GM23338 (cell line): ENCODE data around the gene GSTK1. TPM values are rescaled to one million over a fixed set of nuclear protein-coding genes. Genes with fewer than 3 reads are reported as not detected.

ENCODE experiments used
- ATAC-seq: fragments of 200-7000 bp; cut with Tn5 transposase; 3 replicates; pipeline ENCODE4 v1.9.1; 2020
- DNase-seq: peaks from one replicate; pipeline ENCODE4 v3.0.0-alpha.2; 2015; ENCODE audit warnings: low spot score
- H2AFZ ChIP-seq: fragments of 200-600 bp; sonication (generic); 2 replicates; pipeline ENCODE4 v1.8.0; 2016; ENCODE audit warnings: antibody characterized with exemption, mild to moderate bottlenecking, moderate library complexity
- H3F3A ChIP-seq: fragments of 200-600 bp; sonication (generic); replicated peaks from 2 replicates; pipeline ENCODE4 v1.8.0; 2017; ENCODE audit warnings: antibody characterized with exemption, mixed run types, low read depth
- H3K27ac ChIP-seq: fragments of 200-600 bp; sonication (generic); 2 replicates; pipeline ENCODE4 v1.6.1; 2016; ENCODE audit warnings: low read depth
- H3K27me3 ChIP-seq: fragments of 200-600 bp; sonication (generic); 2 replicates; pipeline ENCODE4 v1.8.0; 2016; ENCODE audit warnings: mild to moderate bottlenecking, mixed run types, moderate library complexity; ENCODE audit not compliant: insufficient read depth
- H3K36me3 ChIP-seq: fragments of 200-600 bp; sonication (generic); 2 replicates; pipeline ENCODE4 v1.8.0; 2016; ENCODE audit warnings: mild to moderate bottlenecking; ENCODE audit not compliant: insufficient read depth
- H3K4me1 ChIP-seq: fragments of 200-600 bp; sonication (generic); 2 replicates; pipeline ENCODE4 v1.8.0; 2016; ENCODE audit warnings: mild to moderate bottlenecking, moderate library complexity; ENCODE audit not compliant: insufficient read depth
- H3K4me2 ChIP-seq: fragments of 200-600 bp; sonication (generic); 2 replicates; pipeline ENCODE4 v1.7.1; 2017; ENCODE audit warnings: mixed run types
- H3K4me3 ChIP-seq: fragments of 200-600 bp; sonication (generic); 2 replicates; pipeline ENCODE4 v1.6.1; 2016; ENCODE audit warnings: mixed run types
- H3K79me2 ChIP-seq: fragments of 200-600 bp; sonication (generic); replicated peaks from 2 replicates; pipeline ENCODE4 v1.8.0; 2017; ENCODE audit warnings: mild to moderate bottlenecking; ENCODE audit not compliant: insufficient read depth
- H3K9me2 ChIP-seq: fragments of 200-600 bp; sonication (generic); 2 replicates; pipeline ENCODE4 v1.8.0; 2017; ENCODE audit not compliant: insufficient read depth
- H4K20me1 ChIP-seq: fragments of 200-600 bp; sonication (generic); replicated peaks from 2 replicates; pipeline ENCODE4 v1.8.0; 2017; ENCODE audit warnings: mild to moderate bottlenecking; ENCODE audit not compliant: insufficient read depth
- H3K27ac Mint-ChIP-seq: 2 replicates; pipeline ENCODE4 v1.8.0; 2020; ENCODE audit warnings: inconsistent platforms, mild to moderate bottlenecking, moderate library complexity, mixed read lengths
- H3K27me3 Mint-ChIP-seq: 3 replicates; pipeline ENCODE4 v1.8.0; 2022; ENCODE audit warnings: low read depth, mild to moderate bottlenecking, moderate library complexity, mixed read lengths, inconsistent platforms; ENCODE audit not compliant: insufficient read depth, poor library complexity
- H3K36me3 Mint-ChIP-seq: 3 replicates; pipeline ENCODE4 v1.8.0; 2021; ENCODE audit warnings: low read depth, mild to moderate bottlenecking, inconsistent platforms, moderate library complexity, mixed read lengths
- H3K4me1 Mint-ChIP-seq: 3 replicates; pipeline ENCODE4 v1.8.0; 2020; ENCODE audit warnings: mild to moderate bottlenecking, inconsistent platforms, mixed read lengths
- H3K4me3 Mint-ChIP-seq: 3 replicates; pipeline ENCODE4 v1.8.0; 2021; ENCODE audit warnings: moderate library complexity, mild to moderate bottlenecking, inconsistent platforms, mixed read lengths
- H3K9me3 Mint-ChIP-seq: 3 replicates; pipeline ENCODE4 v1.8.0; 2020; ENCODE audit warnings: moderate library complexity, mild to moderate bottlenecking, inconsistent platforms, mixed read lengths
- CREB1 ChIP-seq: fragments of 250-450 bp; sonication (Bioruptor Pico); IDR thresholded peaks from 2 replicates; pipeline ENCODE4 v1.5.0; 2020; ENCODE audit warnings: low read depth, mild to moderate bottlenecking, moderate library complexity
- CTCF ChIP-seq, 2 experiments: fragments of 200-600 bp in 1 of 2; sonication (generic) in 1 of 2; conservative IDR thresholded peaks; 2 replicates each; pipeline versions ENCODE4 v1.5.1 to v1.6.1; 2016 to 2017; ENCODE audit warnings: antibody characterized with exemption in 2 of 2, low read depth in 2 of 2, mild to moderate bottlenecking in 2 of 2, moderate library complexity in 1 of 2
- EZH2 ChIP-seq: fragments of 200-600 bp; sonication (generic); IDR thresholded peaks from one replicate; pipeline ENCODE4 v1.8.0; 2017; ENCODE audit warnings: antibody characterized with exemption, mild to moderate bottlenecking, low read depth; ENCODE audit not compliant: unreplicated experiment
- EZH2phosphoT487 ChIP-seq: fragments of 200-600 bp; sonication (generic); IDR thresholded peaks from one replicate; pipeline ENCODE4 v1.8.1; 2018; ENCODE audit warnings: antibody characterized with exemption; ENCODE audit not compliant: unreplicated experiment
- JUNB ChIP-seq: IDR thresholded peaks from one replicate; pipeline ENCODE4 v1.6.1; 2016; ENCODE audit warnings: antibody characterized with exemption; ENCODE audit not compliant: unreplicated experiment
- NANOG ChIP-seq: IDR thresholded peaks from 2 replicates; pipeline ENCODE4 v1.6.1; 2016; ENCODE audit warnings: antibody characterized with exemption, borderline replicate concordance
- POLR2AphosphoS5 ChIP-seq: IDR thresholded peaks from 2 replicates; pipeline ENCODE4 v1.6.1; 2016; ENCODE audit warnings: antibody characterized with exemption, low read depth
- STAT1 ChIP-seq: IDR thresholded peaks from one replicate; pipeline ENCODE4 v1.6.1; 2016; ENCODE audit warnings: antibody characterized with exemption; ENCODE audit not compliant: unreplicated experiment
- ZNF114 ChIP-seq: fragments of 250-450 bp; sonication (Bioruptor Pico); IDR thresholded peaks from 2 replicates; pipeline ENCODE4 v1.5.0; 2020; ENCODE audit warnings: mild to moderate bottlenecking, moderate library complexity
- ZNF331 ChIP-seq: fragments of 250-450 bp; sonication (Bioruptor Pico); IDR thresholded peaks from 2 replicates; pipeline ENCODE4 v1.5.0; 2020; ENCODE audit warnings: low read depth, mild to moderate bottlenecking, moderate library complexity
- ZNF462 ChIP-seq: fragments of 250-450 bp; sonication (Bioruptor Pico); IDR thresholded peaks from 2 replicates; pipeline ENCODE4 v1.5.0; 2020; ENCODE audit warnings: mild to moderate bottlenecking, moderate library complexity
- polyA plus RNA-seq: library from polyadenylated mRNA; unstranded; fragments of >200 nt; fragmentation: Nextera tagmentation; extraction: Ambion mirVana; gene quantifications from 2 replicates; pipeline ENCODE4 v1.2.1, GENCODE V29; 2016
- total RNA-seq: library from RNA; depleted of rRNA; stranded (reverse); fragments of >200 nt; shearing (Covaris generic); gene quantifications from 2 replicates; pipeline ENCODE4 v1.2.3, GENCODE V29; 2014
- TF ChIP-seq, protein P1 (sequence below): IDR thresholded peaks from one replicate; pipeline ENCODE4 v1.6.1; 2018; ENCODE audit warnings: antibody characterized with exemption; ENCODE audit not compliant: unreplicated experiment
- TF ChIP-seq, protein P2 (sequence below): IDR thresholded peaks from 2 replicates; pipeline ENCODE4 v1.6.1; 2016; ENCODE audit warnings: antibody characterized with exemption

The GSTK1 gene
- total and polyA plus RNA-seq, 2 experiments from 2014 or later = 26.4 to 27.5 TPM

GRCh38 chr7:143225047-143225446 lies 38.2 kb upstream of the GSTK1 start:
- Mint-ChIP-seq H3K9me3 (no peaks in the 10 kb centered on the region), H3K27me3 (no peaks in the 10 kb centered on the region), H3K4me3 (no peak overlapping the region), H3K4me1 (peaks cover 9% of the 10 kb centered on the region; the same call in 2 of the 3 replicates), H3K36me3 (no peaks in the 10 kb centered on the region), H3K27ac (no peak overlapping the region)
- no peak overlapping the region for H3K27ac ChIP-seq
- ATAC-seq (no peak), DNase-seq (no peak)
- no peaks in the 10 kb centered on the region for H4K20me1 ChIP-seq
- no peak overlapping the region for H3K4me3 ChIP-seq
- H3K36me3 ChIP-seq = no peaks in the 10 kb centered on the region
- TF ChIP-seq ZNF114 (CRISPR knock-in tag) (no peak), EZH2 (no peak), ZNF331 (CRISPR knock-in tag) (no peak), JUNB (no peak), ZNF462 (CRISPR knock-in tag) (no peak), CTCF (conservative IDR thresholded peaks at IDR 0.05; ENCODE audit: low read depth in 2 of 2) (no peak), STAT1 (no peak), EZH2phosphoT487 (no peak), CREB1 (CRISPR knock-in tag) (no peak), NANOG (no peak), POLR2AphosphoS5 (no peak)
- TF ChIP-seq, protein P1, sequence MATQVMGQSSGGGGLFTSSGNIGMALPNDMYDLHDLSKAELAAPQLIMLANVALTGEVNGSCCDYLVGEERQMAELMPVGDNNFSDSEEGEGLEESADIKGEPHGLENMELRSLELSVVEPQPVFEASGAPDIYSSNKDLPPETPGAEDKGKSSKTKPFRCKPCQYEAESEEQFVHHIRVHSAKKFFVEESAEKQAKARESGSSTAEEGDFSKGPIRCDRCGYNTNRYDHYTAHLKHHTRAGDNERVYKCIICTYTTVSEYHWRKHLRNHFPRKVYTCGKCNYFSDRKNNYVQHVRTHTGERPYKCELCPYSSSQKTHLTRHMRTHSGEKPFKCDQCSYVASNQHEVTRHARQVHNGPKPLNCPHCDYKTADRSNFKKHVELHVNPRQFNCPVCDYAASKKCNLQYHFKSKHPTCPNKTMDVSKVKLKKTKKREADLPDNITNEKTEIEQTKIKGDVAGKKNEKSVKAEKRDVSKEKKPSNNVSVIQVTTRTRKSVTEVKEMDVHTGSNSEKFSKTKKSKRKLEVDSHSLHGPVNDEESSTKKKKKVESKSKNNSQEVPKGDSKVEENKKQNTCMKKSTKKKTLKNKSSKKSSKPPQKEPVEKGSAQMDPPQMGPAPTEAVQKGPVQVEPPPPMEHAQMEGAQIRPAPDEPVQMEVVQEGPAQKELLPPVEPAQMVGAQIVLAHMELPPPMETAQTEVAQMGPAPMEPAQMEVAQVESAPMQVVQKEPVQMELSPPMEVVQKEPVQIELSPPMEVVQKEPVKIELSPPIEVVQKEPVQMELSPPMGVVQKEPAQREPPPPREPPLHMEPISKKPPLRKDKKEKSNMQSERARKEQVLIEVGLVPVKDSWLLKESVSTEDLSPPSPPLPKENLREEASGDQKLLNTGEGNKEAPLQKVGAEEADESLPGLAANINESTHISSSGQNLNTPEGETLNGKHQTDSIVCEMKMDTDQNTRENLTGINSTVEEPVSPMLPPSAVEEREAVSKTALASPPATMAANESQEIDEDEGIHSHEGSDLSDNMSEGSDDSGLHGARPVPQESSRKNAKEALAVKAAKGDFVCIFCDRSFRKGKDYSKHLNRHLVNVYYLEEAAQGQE = no peak
- TF ChIP-seq, protein P2, sequence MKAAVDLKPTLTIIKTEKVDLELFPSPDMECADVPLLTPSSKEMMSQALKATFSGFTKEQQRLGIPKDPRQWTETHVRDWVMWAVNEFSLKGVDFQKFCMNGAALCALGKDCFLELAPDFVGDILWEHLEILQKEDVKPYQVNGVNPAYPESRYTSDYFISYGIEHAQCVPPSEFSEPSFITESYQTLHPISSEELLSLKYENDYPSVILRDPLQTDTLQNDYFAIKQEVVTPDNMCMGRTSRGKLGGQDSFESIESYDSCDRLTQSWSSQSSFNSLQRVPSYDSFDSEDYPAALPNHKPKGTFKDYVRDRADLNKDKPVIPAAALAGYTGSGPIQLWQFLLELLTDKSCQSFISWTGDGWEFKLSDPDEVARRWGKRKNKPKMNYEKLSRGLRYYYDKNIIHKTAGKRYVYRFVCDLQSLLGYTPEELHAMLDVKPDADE = no peak
- no peaks in the 10 kb centered on the region for H3K79me2 ChIP-seq
- H3K4me2 ChIP-seq = no peak overlapping the region
- peak overlapping the region; percentile 47; the same call in 1 of the 2 replicates for H2AFZ ChIP-seq
- H3K4me1 ChIP-seq = peaks cover 15% of the 10 kb centered on the region
- no peaks in the 10 kb centered on the region for H3K27me3 ChIP-seq
- H3F3A ChIP-seq = no peaks in the 10 kb centered on the region
- H3K9me2 ChIP-seq = no peaks in the 10 kb centered on the region
